Cardiac fibroblast (primary cell): ENCODE measurements around the gene ITGB6.
A peak's percentile ranks its signal among the peaks of the same experiment; 100 is the strongest.

ENCODE experiments used
- DNase-seq, 2 donors: peaks; one replicate each; pipeline versions ENCODE4 v3.0.0 to v3.0.0-alpha.2; 2010; ENCODE audit warnings: low read depth in 2 of 2
- H3K4me3 ChIP-seq, 2 donors: replicated peaks in 1 of 2; 1 replicate in 1 of 2; 2 replicates in 1 of 2; pipeline ENCODE4 v1.5.1; 2011; ENCODE audit warnings: low read depth in 2 of 2, low read length in 2 of 2, mild to moderate bottlenecking in 2 of 2, moderate library complexity in 1 of 2
- TF ChIP-seq, protein P1 (sequence below): IDR thresholded peaks from one replicate; pipeline ENCODE4 v1.5.1; 2011; ENCODE audit warnings: low read depth, mild to moderate bottlenecking, low read length, inconsistent platforms

Gene ITGB6

GRCh38 chr2:160213511-160213910, 13.4 kb upstream of the ITGB6 start:
- H3K4me3 ChIP-seq = no peak overlapping the region
- no peak for DNase-seq
- TF ChIP-seq, protein P1, sequence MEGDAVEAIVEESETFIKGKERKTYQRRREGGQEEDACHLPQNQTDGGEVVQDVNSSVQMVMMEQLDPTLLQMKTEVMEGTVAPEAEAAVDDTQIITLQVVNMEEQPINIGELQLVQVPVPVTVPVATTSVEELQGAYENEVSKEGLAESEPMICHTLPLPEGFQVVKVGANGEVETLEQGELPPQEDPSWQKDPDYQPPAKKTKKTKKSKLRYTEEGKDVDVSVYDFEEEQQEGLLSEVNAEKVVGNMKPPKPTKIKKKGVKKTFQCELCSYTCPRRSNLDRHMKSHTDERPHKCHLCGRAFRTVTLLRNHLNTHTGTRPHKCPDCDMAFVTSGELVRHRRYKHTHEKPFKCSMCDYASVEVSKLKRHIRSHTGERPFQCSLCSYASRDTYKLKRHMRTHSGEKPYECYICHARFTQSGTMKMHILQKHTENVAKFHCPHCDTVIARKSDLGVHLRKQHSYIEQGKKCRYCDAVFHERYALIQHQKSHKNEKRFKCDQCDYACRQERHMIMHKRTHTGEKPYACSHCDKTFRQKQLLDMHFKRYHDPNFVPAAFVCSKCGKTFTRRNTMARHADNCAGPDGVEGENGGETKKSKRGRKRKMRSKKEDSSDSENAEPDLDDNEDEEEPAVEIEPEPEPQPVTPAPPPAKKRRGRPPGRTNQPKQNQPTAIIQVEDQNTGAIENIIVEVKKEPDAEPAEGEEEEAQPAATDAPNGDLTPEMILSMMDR = no peak

DNA sequence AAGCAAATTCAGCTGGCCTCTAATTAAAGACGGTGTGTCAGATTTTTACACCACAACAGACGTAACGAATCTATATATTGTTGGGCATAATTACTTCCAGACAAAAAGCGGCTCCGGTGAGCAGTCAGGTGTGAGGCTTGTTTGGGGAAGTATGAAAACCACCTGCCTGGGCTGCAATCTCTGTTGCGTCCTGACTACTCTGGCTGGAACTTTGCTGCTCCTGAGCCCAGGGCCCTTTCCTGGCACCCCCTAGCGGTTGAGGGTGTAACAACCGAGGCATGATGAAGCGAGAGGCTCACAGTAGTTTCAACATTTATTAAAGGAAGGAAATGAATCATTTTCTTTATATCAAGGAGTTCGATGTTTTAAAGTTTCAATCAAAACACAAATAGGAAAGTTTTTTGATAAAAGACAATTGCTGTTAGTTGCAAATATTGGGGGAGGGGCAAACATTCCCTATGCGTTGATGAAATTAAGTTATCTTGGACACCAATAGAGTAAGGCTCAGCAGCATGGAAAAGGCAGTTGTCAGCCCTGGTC, 10.6 kb upstream of the ITGB6 start:
- TF ChIP-seq, protein P1 = peak; percentile 89
- no peak overlapping the region for H3K4me3 ChIP-seq
- peak; percentile 76 to 84 for DNase-seq

DNA sequence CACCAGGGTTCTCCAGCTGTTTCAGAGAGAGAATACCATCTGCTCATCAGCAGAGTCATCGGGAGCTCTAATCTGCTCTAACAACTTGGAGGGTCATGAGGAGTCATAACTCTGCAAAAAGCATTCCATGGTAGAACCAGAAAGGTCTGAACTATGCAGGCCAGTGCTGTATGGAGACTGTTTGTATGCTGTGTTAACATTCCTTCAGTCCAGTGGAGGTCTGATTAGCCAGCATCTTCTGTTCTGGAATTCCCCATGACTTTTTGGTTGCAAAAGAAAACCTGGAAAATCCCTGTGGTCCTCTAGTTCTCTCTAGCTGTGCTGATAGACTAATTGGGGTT, 9.4 kb upstream of the ITGB6 start:
- no peak overlapping the region for H3K4me3 ChIP-seq
- peak; percentile 88 to 91 for DNase-seq
- TF ChIP-seq, protein P1 = no peak

DNA sequence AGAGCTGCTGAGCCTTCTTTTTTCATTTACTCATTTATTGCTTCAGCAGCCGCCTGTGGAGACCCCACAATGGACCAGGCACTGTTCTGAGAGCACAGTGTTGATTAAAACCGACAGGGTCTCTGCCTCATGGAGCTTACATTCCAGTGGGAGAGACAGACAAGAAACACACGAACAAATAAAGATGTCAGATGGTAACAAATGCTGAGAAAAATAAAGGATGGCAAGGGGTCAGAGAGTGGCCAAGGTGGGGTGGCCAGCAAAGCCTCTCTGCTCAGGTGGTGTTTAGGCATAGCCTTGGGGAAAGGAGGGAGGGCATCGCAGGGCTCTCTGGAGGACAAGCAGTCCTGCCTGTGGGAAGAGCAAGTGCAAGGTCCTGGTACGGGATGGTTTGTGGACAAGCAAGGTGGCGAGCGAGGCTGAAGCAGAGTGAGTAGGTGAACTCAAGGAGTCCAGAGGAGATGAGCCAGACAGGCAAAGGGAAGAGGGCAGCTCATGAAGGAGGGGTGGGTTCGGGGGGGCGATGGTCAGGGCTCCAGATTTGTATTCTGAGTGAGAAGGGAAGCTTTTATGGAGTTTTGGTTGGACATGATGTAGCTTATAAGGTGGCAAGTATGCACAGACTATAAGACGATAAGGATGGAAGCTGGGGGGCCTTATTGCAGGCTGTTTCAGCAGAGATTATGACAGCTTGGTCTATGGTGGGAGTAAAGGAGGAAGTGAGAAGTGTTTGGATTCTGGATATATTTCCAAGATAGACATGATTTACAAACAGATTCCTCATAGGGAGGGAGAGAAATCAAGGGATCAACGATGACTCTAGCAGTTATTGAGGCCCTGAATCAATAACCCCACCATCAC, 8.8 kb upstream of the ITGB6 start:
- TF ChIP-seq, protein P1 = no peak
- H3K4me3 ChIP-seq = no peak overlapping the region

GRCh38 chr2:160207804-160208654, 8.0 kb upstream of the ITGB6 start:
- DNase-seq = peak; percentile 90 to 92
- TF ChIP-seq, protein P1 = no peak

More for the DNA sequence above, 8.8 kb upstream of the ITGB6 start:
- DNase-seq = no peak

GRCh38 chr2:160207271-160207670, 7.2 kb upstream of the ITGB6 start:
- TF ChIP-seq, protein P1 = no peak
- H3K4me3 ChIP-seq = no peak overlapping the region
- no peak for DNase-seq

More at GRCh38 chr2:160207804-160208654, 8.0 kb upstream of the ITGB6 start:
- H3K4me3 ChIP-seq = no peak overlapping the region
